B cell (primary cell): ENCODE results near the gene NCK2. TPM values are rescaled to one million over a fixed set of nuclear protein-coding genes. Genes with fewer than 3 reads are reported as not detected.
A peak's percentile ranks its signal among the peaks of the same experiment; 100 is the strongest.

Experiments used
- ATAC-seq: fragments of 200-7000 bp; cut with Tn5 transposase; one replicate; pipeline ENCODE4 v1.10.0; 2021; ENCODE audit warnings: low read depth, mild to moderate bottlenecking, moderate number of reproducible peaks, moderate library complexity
- CTCF ChIA-PET: fragments of 350-600 bp; sonication (Branson Sonifier 250); formaldehyde crosslinking; loops from one replicate; lab custom pipeline; 2021; ENCODE audit warnings: antibody characterized with exemption, inconsistent platforms; lab: Charles Lee
- POLR2A ChIA-PET: fragments of 350-600 bp; sonication (Branson Sonifier 250); formaldehyde crosslinking; loops from one replicate; lab custom pipeline; 2021; ENCODE audit warnings: antibody characterized with exemption; lab: Charles Lee
- DNase-seq: peaks from one replicate; pipeline ENCODE4 v3.0.0; 2013
- H2AFZ ChIP-seq: 2 replicates; pipeline ENCODE4 v1.6.1; 2012; ENCODE audit warnings: mild to moderate bottlenecking, low read depth, low read length; ENCODE audit not compliant: insufficient read depth, poor library complexity, severe bottlenecking
- H3K27ac ChIP-seq, 2 donors: 1 replicate in 1 of 2; 2 replicates in 1 of 2; pipeline ENCODE4 v1.5.1; 2012 to 2013; ENCODE audit warnings: low read length in 2 of 2, mild to moderate bottlenecking in 2 of 2, moderate library complexity in 1 of 2
- H3K27me3 ChIP-seq, 4 experiments: fragments of 200-600 bp in 1 of 4; sonication (generic) in 1 of 4; replicated peaks in 1 of 4; 1 replicate in 2 of 4; 2 replicates in 2 of 4; pipeline versions ENCODE4 v1.6.1 to v1.7.0; 2013 to 2016; ENCODE audit warnings: low read length in 3 of 4, mild to moderate bottlenecking in 2 of 4, mixed read lengths in 1 of 4, moderate library complexity in 1 of 4; ENCODE audit not compliant: insufficient read depth in 4 of 4, control insufficient read depth in 3 of 4; ENCODE audit errors: control extremely low read depth in 1 of 4
- H3K36me3 ChIP-seq, 2 experiments: replicated peaks in 1 of 2; 1 replicate in 1 of 2; 2 replicates in 1 of 2; pipeline versions ENCODE4 v1.6.1 to v1.7.1; 2013; ENCODE audit warnings: low read length in 1 of 2; ENCODE audit not compliant: insufficient read depth in 2 of 2, control insufficient read depth in 1 of 2; ENCODE audit errors: control extremely low read depth in 1 of 2, extremely low read depth in 1 of 2
- H3K4me1 ChIP-seq, 2 donors: fragments of 200-600 bp in 1 of 2; sonication (generic) in 1 of 2; 1 replicate in 1 of 2; 2 replicates in 1 of 2; pipeline versions ENCODE4 v1.5.1 to v1.6.1; 2013 to 2017; ENCODE audit warnings: low read length in 2 of 2; ENCODE audit not compliant: control insufficient read depth in 2 of 2, insufficient read depth in 2 of 2
- H3K4me2 ChIP-seq: replicated peaks from 2 replicates; pipeline ENCODE3; 2012; ENCODE audit warnings: mild to moderate bottlenecking, low read depth, low read length; ENCODE audit not compliant: poor library complexity, severe bottlenecking
- H3K4me3 ChIP-seq, 5 experiments: fragments of 200-600 bp in 1 of 5; sonication (generic) in 1 of 5; 1 replicate in 3 of 5; 2 replicates in 2 of 5; pipeline versions ENCODE4 v1.5.1 to v1.7.0; 2011 to 2016; ENCODE audit warnings: low read length in 4 of 5, mild to moderate bottlenecking in 4 of 5, low read depth in 2 of 5, control low read depth in 1 of 5, moderate library complexity in 1 of 5; ENCODE audit not compliant: insufficient read depth in 1 of 5; ENCODE audit errors: control extremely low read depth in 1 of 5, extremely low read depth in 1 of 5
- H3K79me2 ChIP-seq: fragments of 200-600 bp; sonication (generic); one replicate; pipeline ENCODE4 v1.6.0; 2016; ENCODE audit warnings: low read length; ENCODE audit not compliant: control insufficient read depth, insufficient read depth
- H3K9ac ChIP-seq: fragments of 200-600 bp; sonication (generic); 2 replicates; pipeline ENCODE4 v1.6.1; 2017; ENCODE audit warnings: mild to moderate bottlenecking, low read length, moderate library complexity
- H3K9me3 ChIP-seq, 3 donors: one replicate each; pipeline versions ENCODE4 v1.6.1 to v1.7.1; 2013; ENCODE audit warnings: low read length in 2 of 3; ENCODE audit not compliant: control insufficient read depth in 2 of 3, insufficient read depth in 1 of 3; ENCODE audit errors: control extremely low read depth in 1 of 3
- H4K20me1 ChIP-seq: 2 replicates; pipeline ENCODE4 v1.6.0; 2012; ENCODE audit warnings: mild to moderate bottlenecking, low read length; ENCODE audit not compliant: insufficient read depth, control insufficient read depth, poor library complexity, severe bottlenecking
- H3K27ac Mint-ChIP-seq: one replicate; pipeline ENCODE4 v1.8.0; 2021; ENCODE audit warnings: mixed read lengths
- H3K27me3 Mint-ChIP-seq: one replicate; pipeline ENCODE4 v1.8.0; 2021; ENCODE audit warnings: mixed read lengths
- H3K4me1 Mint-ChIP-seq: one replicate; pipeline ENCODE4 v1.8.0; 2021; ENCODE audit warnings: mixed read lengths
- H3K4me3 Mint-ChIP-seq: one replicate; pipeline ENCODE4 v1.8.0; 2021; ENCODE audit warnings: mixed read lengths
- H3K9me3 Mint-ChIP-seq: one replicate; pipeline ENCODE4 v1.8.0; 2022; ENCODE audit warnings: mixed read lengths; ENCODE audit not compliant: insufficient read depth
- EZH2 ChIP-seq: IDR thresholded peaks from 2 replicates; pipeline ENCODE4 v1.6.1; 2012; ENCODE audit warnings: borderline replicate concordance, low read depth, mild to moderate bottlenecking, moderate library complexity, low read length; ENCODE audit not compliant: insufficient read depth, poor library complexity, severe bottlenecking
- WGBS: methylation state at CpG from one replicate; pipeline ENCODE4 v1.1.5; 2013; ENCODE audit warnings: missing lambda C conversion rate; ENCODE audit not compliant: insufficient coverage; 5-methylcytosine and 5-hydroxymethylcytosine counted together
- intact Hi-C: fragments of 100-400 bp; cut with micrococcal nuclease; formaldehyde crosslinking; loops from one replicate; pipeline ENCODE4 v1.10.0; 2022
- polyA plus RNA-seq: library from polyadenylated mRNA; depleted of rRNA; stranded (reverse); fragments of >200 nt; gene quantifications from 2 replicates; pipeline ENCODE4 v1.2.3, GENCODE V29; 2012
- total RNA-seq, 2 donors: library from RNA; stranded (reverse); fragments of 120-200 nt in 1 of 2; gene quantifications; 1 replicate in 1 of 2; 2 replicates in 1 of 2; pipeline versions ENCODE4 v1.2.3 to v1.2.4, GENCODE V29; 2013 to 2022
- TF ChIP-seq, protein P1 (sequence below): fragments of 200-600 bp; IDR thresholded peaks from one replicate; pipeline ENCODE4 v1.8.0; 2022; ENCODE audit warnings: antibody characterized with exemption, mild to moderate bottlenecking

Gene NCK2
- total and polyA plus RNA-seq, 2 donors (not counting 1 experiment from before 2014, with no cell fraction given), result 64.2 to 72.3 TPM

- intact Hi-C loops, result no loop called here
- Histone ChIP-seq H3K79me2 (peaks cover 99% of the 10 kb centered on the region), H3K9ac (no peak overlapping the region), H3K4me2 (no peak overlapping the region), H3K27me3 (no peaks in the 10 kb centered on the region), H4K20me1 (peaks cover 88% of the 10 kb centered on the region), H3K4me3 (no peak overlapping the region), H2AFZ (no peak overlapping the region), H3K27ac (peak overlapping the region in 1 of 2 donors; percentile 58), H3K4me1 (peaks cover 23 to 34% of the 10 kb centered on the region in 2 donors), H3K9me3 (peaks cover 0 to 13% (median 5%) of the 10 kb centered on the region in 3 donors), H3K36me3 (peaks cover 13 to 27% of the 10 kb centered on the region in 2 experiments)
- Mint-ChIP-seq H3K9me3 (peaks cover 7% of the 10 kb centered on the region), H3K27ac (no peak overlapping the region), H3K4me3 (no peak overlapping the region), H3K27me3 (no peaks in the 10 kb centered on the region), H3K4me1 (peaks cover 55% of the 10 kb centered on the region)
- TF ChIP-seq, protein P1, sequence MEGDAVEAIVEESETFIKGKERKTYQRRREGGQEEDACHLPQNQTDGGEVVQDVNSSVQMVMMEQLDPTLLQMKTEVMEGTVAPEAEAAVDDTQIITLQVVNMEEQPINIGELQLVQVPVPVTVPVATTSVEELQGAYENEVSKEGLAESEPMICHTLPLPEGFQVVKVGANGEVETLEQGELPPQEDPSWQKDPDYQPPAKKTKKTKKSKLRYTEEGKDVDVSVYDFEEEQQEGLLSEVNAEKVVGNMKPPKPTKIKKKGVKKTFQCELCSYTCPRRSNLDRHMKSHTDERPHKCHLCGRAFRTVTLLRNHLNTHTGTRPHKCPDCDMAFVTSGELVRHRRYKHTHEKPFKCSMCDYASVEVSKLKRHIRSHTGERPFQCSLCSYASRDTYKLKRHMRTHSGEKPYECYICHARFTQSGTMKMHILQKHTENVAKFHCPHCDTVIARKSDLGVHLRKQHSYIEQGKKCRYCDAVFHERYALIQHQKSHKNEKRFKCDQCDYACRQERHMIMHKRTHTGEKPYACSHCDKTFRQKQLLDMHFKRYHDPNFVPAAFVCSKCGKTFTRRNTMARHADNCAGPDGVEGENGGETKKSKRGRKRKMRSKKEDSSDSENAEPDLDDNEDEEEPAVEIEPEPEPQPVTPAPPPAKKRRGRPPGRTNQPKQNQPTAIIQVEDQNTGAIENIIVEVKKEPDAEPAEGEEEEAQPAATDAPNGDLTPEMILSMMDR, result no peak
- no peak for TF ChIP-seq EZH2
- no CpG with 5 or more reads among the region's 3 CpGs for WGBS
- POLR2A ChIA-PET, result no interaction called here
- no peak for ATAC-seq
- DNase-seq, result no peak
- CTCF ChIA-PET, result interaction anchor here (0.6 to 1.1 kb wide), 2 partner anchors 56 to 141 kb away, joined by 3 read pairs; no protein-coding TSS in a partner anchor
These were observed 142.5 kb downstream of the NCK2 start for GRCh38 chr2:105887256-105887655.

GRCh38 chr2:105888625-105889024 lies 143.9 kb downstream of the NCK2 start:
- H3K27ac Mint-ChIP-seq, result peak overlapping the region; percentile 2
- POLR2A ChIA-PET, result interaction anchor here (0.6 kb wide), 1 partner anchor 18 kb away, joined by 3 read pairs; no protein-coding TSS in a partner anchor

More at GRCh38 chr2:105888625-105889024, 143.9 kb downstream of the NCK2 start:
- Histone ChIP-seq H3K9me3 (peaks cover 0 to 16% (median 5%) of the 10 kb centered on the region in 3 donors), H3K4me1 (peaks cover 23 to 34% of the 10 kb centered on the region in 2 donors), H3K4me2 (no peak overlapping the region), H3K27me3 (no peaks in the 10 kb centered on the region), H3K27ac (no peak overlapping the region), H3K4me3 (no peak overlapping the region), H4K20me1 (peaks cover 88% of the 10 kb centered on the region), H3K9ac (no peak overlapping the region), H2AFZ (no peak overlapping the region), H3K36me3 (peaks cover 13 to 27% of the 10 kb centered on the region in 2 experiments), H3K79me2 (peaks cover 88% of the 10 kb centered on the region)
- Mint-ChIP-seq H3K4me3 (no peak overlapping the region), H3K9me3 (peaks cover 7% of the 10 kb centered on the region), H3K4me1 (peaks cover 48% of the 10 kb centered on the region), H3K27me3 (no peaks in the 10 kb centered on the region)
- no peak for TF ChIP-seq EZH2
- TF ChIP-seq, protein P1, result peak; percentile 23
- no peak for DNase-seq
- ATAC-seq, result no peak
- CTCF ChIA-PET, result interaction anchor here (1.2 kb wide), 1 partner anchor 311 kb away, joined by 4 read pairs; no protein-coding TSS in a partner anchor
- intact Hi-C loops, result no loop called here
- 100% methylated on average over 2 of the region's 2 CpGs for WGBS
